C4-2B (cell line): ENCODE results near the gene SUN5.

ENCODE experiments used
- CTCF ChIP-seq: fragments of 450-650 bp; conservative IDR thresholded peaks from 2 replicates; pipeline ENCODE4 v1.5.1; 2017; ENCODE audit warnings: mild to moderate bottlenecking
- ZFX ChIP-seq: fragments of 450-650 bp; IDR thresholded peaks from 2 replicates; pipeline ENCODE4 v1.6.1; 2017

- no peak for TF ChIP-seq CTCF
- TF ChIP-seq ZFX = no peak
Measured at GRCh38 chr20:32980990-32981389, 23.2 kb downstream of the SUN5 start.
